ENCODE data around the gene XDH.

- TF ChIP-seq EP300 (IDR thresholded peaks at IDR 0.05) (no peak), CTCF (IDR thresholded peaks at IDR 0.05) (no peak), POLR2A (IDR thresholded peaks at IDR 0.05) (no peak)
Observed at GRCh38 chr2:31344447-31344846, 70.1 kb downstream of the XDH start.
